MCF 10A (cell line): ENCODE results near the gene PAPPA2. TPM values are rescaled to one million over a fixed set of nuclear protein-coding genes. Genes with fewer than 3 reads are reported as not detected.

Experiments used
- BruUV-seq: library from RNA; stranded (reverse); fragments of 400-500 nt; replicated peaks from 2 replicates; lab custom pipeline; 2021; lab: Mats Ljungman, UMichigan
- CTCF ChIA-PET: fragments of 300-600 bp; sonication (Branson Sonifier 250); formaldehyde crosslinking; extraction: SDS; loops from one replicate; lab custom pipeline; 2021; ENCODE audit warnings: antibody characterized with exemption, inconsistent platforms; lab: Yijun Ruan, JAX
- POLR2A ChIA-PET: fragments of 300-600, 350-650 bp; sonication (Branson Sonifier 250); formaldehyde crosslinking; extraction: SDS; loops from one replicate; lab custom pipeline; 2020; ENCODE audit warnings: antibody characterized with exemption, inconsistent platforms; lab: Yijun Ruan, JAX
- DNase-seq: peaks from one replicate; pipeline ENCODE4 v3.0.0-alpha.2; 2018; ENCODE audit not compliant: unreplicated experiment
- H3K27ac Mint-ChIP-seq: one replicate; pipeline ENCODE4 v1.8.0; 2022; ENCODE audit warnings: mild to moderate bottlenecking, low read depth, mixed read lengths; ENCODE audit not compliant: unreplicated experiment
- H3K27me3 Mint-ChIP-seq: one replicate; pipeline ENCODE4 v1.8.0; 2022; ENCODE audit warnings: mixed read lengths; ENCODE audit not compliant: insufficient read depth, unreplicated experiment
- H3K36me3 Mint-ChIP-seq: one replicate; pipeline ENCODE4 v1.8.0; 2022; ENCODE audit warnings: mild to moderate bottlenecking, moderate library complexity, mixed read lengths; ENCODE audit not compliant: insufficient read depth, unreplicated experiment
- H3K4me1 Mint-ChIP-seq: one replicate; pipeline ENCODE4 v1.8.0; 2022; ENCODE audit warnings: mixed read lengths; ENCODE audit not compliant: insufficient read depth, unreplicated experiment
- H3K4me3 Mint-ChIP-seq: one replicate; pipeline ENCODE4 v1.8.0; 2022; ENCODE audit warnings: mild to moderate bottlenecking, moderate library complexity, mixed read lengths; ENCODE audit not compliant: unreplicated experiment
- H3K9me3 Mint-ChIP-seq: one replicate; pipeline ENCODE4 v1.8.0; 2022; ENCODE audit warnings: mixed read lengths; ENCODE audit not compliant: unreplicated experiment
- intact Hi-C: fragments of 100-400 bp; cut with micrococcal nuclease; formaldehyde crosslinking; loops from 2 replicates; pipeline ENCODE4 v1.14.1; 2022
- total RNA-seq: library from RNA; stranded (reverse); gene quantifications from 2 replicates; pipeline ENCODE4 v1.2.3, GENCODE V29; 2022
- TF ChIP-seq, protein P1 (sequence below): fragments of 200-600 bp; IDR thresholded peaks from one replicate; pipeline ENCODE4 v1.8.0; 2022; ENCODE audit warnings: antibody characterized with exemption, mild to moderate bottlenecking; ENCODE audit not compliant: unreplicated experiment

PAPPA2 gene
- total RNA-seq, 1 experiment from 2014 or later = 11.5 TPM

DNA sequence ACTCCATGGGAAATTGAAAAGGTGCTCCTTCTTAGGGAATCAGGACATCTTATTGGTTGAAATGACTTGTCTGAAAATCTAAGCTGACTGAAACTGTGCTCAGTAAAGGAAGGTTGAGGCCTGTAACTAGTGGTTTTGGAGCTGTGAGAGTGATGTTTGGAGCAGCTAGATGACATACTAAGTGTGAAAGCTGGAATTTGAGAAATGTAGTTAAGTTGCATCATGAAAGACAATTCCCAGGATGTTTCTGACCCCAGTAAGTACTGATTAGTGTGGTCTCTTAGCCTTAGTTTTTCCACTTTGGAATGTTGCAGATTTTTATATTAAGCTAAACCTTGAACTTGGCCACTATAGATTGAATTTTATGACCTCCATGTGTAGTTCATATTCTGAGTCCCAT lies 154.9 kb downstream of the PAPPA2 start:
- H3K9me3 Mint-ChIP-seq = no peaks in the 10 kb centered on the region
- BruUV-seq = no TSS peak
- H3K4me1 Mint-ChIP-seq = no peaks in the 10 kb centered on the region
- H3K36me3 Mint-ChIP-seq = no peaks in the 10 kb centered on the region
- no peaks in the 10 kb centered on the region for H3K27me3 Mint-ChIP-seq
- CTCF ChIA-PET = interaction anchor here (0.6 to 1.3 kb wide), 4 partner anchors 11 to 59 kb away, joined by 3 to 4 read pairs (median 3); no protein-coding TSS in a partner anchor
- POLR2A ChIA-PET = no interaction called here
- no peak overlapping the region for H3K27ac Mint-ChIP-seq
- H3K4me3 Mint-ChIP-seq = no peak overlapping the region
- intact Hi-C loops = no loop called here
- no peak for DNase-seq
- TF ChIP-seq, protein P1, sequence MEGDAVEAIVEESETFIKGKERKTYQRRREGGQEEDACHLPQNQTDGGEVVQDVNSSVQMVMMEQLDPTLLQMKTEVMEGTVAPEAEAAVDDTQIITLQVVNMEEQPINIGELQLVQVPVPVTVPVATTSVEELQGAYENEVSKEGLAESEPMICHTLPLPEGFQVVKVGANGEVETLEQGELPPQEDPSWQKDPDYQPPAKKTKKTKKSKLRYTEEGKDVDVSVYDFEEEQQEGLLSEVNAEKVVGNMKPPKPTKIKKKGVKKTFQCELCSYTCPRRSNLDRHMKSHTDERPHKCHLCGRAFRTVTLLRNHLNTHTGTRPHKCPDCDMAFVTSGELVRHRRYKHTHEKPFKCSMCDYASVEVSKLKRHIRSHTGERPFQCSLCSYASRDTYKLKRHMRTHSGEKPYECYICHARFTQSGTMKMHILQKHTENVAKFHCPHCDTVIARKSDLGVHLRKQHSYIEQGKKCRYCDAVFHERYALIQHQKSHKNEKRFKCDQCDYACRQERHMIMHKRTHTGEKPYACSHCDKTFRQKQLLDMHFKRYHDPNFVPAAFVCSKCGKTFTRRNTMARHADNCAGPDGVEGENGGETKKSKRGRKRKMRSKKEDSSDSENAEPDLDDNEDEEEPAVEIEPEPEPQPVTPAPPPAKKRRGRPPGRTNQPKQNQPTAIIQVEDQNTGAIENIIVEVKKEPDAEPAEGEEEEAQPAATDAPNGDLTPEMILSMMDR = no peak

DNA sequence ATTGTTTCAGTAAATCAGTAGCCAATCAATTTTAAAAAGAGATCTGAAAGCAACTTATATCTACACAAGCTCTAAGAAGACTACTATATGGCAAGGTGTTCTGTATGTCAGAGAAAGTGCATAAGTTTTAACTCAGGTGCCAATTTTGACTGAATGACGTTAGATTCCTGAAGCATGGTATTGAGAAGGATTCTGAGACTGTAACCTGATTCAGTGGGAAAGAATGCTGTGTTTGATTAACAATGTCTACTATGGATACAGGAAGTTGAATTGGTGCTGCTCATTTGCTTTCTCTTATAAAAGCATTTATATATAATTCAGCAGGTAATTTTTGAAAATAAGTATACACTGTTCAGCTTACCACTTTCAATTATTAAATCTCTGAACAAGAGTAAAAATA lies 156.3 kb downstream of the PAPPA2 start:
- Mint-ChIP-seq H3K27ac (no peak overlapping the region), H3K9me3 (peaks cover 8% of the 10 kb centered on the region), H3K4me3 (no peak overlapping the region), H3K27me3 (no peaks in the 10 kb centered on the region), H3K36me3 (no peaks in the 10 kb centered on the region), H3K4me1 (no peaks in the 10 kb centered on the region)
- no peak for DNase-seq
- TF ChIP-seq, protein P1 = no peak
- intact Hi-C loops = no loop called here
- no TSS peak for BruUV-seq
- CTCF ChIA-PET = no interaction called here
- POLR2A ChIA-PET = no interaction called here

DNA sequence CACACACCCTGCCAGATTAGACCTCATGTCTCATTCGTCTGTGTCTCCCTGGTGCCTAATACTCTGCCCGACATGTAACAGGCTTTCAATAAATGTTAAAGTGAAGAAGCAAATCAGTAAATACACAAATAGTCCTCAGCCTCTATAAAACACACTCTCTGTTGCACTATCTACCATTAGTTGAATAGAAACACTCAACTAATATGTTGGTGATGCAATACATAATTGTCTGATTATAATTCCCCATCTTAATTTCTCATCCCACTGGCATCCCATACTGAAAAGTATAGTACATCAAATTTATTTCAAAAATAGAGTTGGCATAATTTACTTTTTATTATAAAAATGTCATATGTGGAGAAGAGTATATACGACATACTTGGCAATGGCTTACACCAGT lies 162.4 kb downstream of the PAPPA2 start:
- Mint-ChIP-seq H3K27ac (no peak overlapping the region), H3K4me1 (no peaks in the 10 kb centered on the region), H3K4me3 (no peak overlapping the region), H3K27me3 (no peaks in the 10 kb centered on the region), H3K36me3 (no peaks in the 10 kb centered on the region), H3K9me3 (peaks cover 8% of the 10 kb centered on the region)
- no TSS peak for BruUV-seq
- TF ChIP-seq, protein P1 = no peak
- CTCF ChIA-PET = no interaction called here
- POLR2A ChIA-PET = no interaction called here
- intact Hi-C loops = no loop called here
- DNase-seq = no peak

DNA sequence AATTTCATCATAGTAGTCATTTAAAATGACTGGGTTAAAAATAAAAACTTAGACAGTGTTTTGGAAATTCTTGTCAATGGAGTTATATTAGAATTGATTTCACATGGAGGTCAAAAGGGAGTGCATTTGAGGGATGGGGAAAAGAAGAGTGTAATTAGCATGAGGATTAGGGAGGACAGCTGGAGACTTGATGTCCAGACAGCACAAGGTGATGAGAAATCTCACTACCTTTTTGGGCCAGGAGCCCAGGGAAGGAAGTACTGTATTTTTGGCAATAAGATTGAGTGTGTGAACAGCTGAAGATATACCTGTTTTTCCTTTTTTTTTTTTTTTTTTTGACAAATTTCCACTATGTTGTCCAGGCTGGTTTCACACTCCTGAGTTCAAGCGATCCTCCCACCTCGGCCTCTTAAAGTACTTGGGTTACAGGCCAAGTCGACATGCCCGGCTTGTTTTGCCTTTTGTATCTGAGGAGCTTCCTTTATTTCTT lies 163.6 kb downstream of the PAPPA2 start:
- DNase-seq = no peak
- H3K27me3 Mint-ChIP-seq = no peaks in the 10 kb centered on the region
- ChIA-PET POLR2A (no interaction called here), CTCF (interaction anchor here (0.6 to 1.2 kb wide), 4 partner anchors 16 to 64 kb away, joined by 3 to 4 read pairs (median 4); no protein-coding TSS in a partner anchor)
- no TSS peak for BruUV-seq
- no peaks in the 10 kb centered on the region for H3K36me3 Mint-ChIP-seq
- H3K4me3 Mint-ChIP-seq = no peak overlapping the region
- intact Hi-C loops = no loop called here
- TF ChIP-seq, protein P1 = no peak
- no peaks in the 10 kb centered on the region for H3K4me1 Mint-ChIP-seq
- peaks cover 8% of the 10 kb centered on the region for H3K9me3 Mint-ChIP-seq
- H3K27ac Mint-ChIP-seq = no peak overlapping the region
